ENCODE data around the gene SLC25A21.

- no peak for TF ChIP-seq CTCF (IDR thresholded peaks at IDR 0.05)
- TF ChIP-seq EZH2phosphoT487 (IDR thresholded peaks at IDR 0.05) = no peak
- no peak for TF ChIP-seq EZH2 (IDR thresholded peaks at IDR 0.05)
Observed at GRCh38 chr14:37196604-37197420, 24.4 kb upstream of the SLC25A21 start.
